ENCODE measurements around the gene JAGN1.

- peak; percentile 52 for TF ChIP-seq POLR2AphosphoS5 (IDR thresholded peaks at IDR 0.05; ENCODE audit: borderline replicate concordance, low read depth, low read length)
- TF ChIP-seq FOXP2 (optimal IDR thresholded peaks at IDR 0.05; ENCODE audit: control extremely low read depth, extremely low read length, insufficient read depth): no peak
- no peak for TF ChIP-seq EZH2 (IDR thresholded peaks at IDR 0.05)
Measured at GRCh38 chr3:9902372-9903237, 12.2 kb downstream of the JAGN1 start, which contains the start of gene IL17RE.
